22Rv1 (cell line): ENCODE measurements around the gene KAZN.

Experiments used
- ZFX ChIP-seq: fragments of 450-650 bp; IDR thresholded peaks from 2 replicates; pipeline ENCODE4 v1.6.1; 2017; ENCODE audit warnings: antibody characterized with exemption, borderline replicate concordance
- TF ChIP-seq, protein P1 (sequence below): fragments of 450-650 bp; IDR thresholded peaks from 2 replicates; pipeline ENCODE4 v1.5.1; 2017; ENCODE audit warnings: mild to moderate bottlenecking

DNA sequence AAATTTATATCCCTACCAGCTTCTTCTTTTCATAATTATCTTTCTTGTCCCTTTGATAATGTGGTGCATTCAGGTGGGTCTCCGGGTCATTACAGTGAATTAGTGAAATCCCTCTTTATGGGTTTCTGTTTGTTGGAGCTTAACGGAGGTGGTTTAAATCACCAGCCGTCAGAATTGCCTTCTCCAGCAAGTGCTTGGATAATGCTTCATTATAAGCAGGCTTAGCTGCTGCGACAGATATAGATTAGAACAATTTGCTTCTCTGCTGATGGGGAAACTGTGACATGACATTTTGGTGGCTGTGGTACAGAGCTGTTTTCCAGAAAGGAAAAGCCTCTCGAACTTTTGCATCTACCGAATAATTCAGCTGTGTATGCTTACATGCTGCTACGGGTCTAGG lies 56.9 kb downstream of the KAZN start:
- TF ChIP-seq, protein P1, sequence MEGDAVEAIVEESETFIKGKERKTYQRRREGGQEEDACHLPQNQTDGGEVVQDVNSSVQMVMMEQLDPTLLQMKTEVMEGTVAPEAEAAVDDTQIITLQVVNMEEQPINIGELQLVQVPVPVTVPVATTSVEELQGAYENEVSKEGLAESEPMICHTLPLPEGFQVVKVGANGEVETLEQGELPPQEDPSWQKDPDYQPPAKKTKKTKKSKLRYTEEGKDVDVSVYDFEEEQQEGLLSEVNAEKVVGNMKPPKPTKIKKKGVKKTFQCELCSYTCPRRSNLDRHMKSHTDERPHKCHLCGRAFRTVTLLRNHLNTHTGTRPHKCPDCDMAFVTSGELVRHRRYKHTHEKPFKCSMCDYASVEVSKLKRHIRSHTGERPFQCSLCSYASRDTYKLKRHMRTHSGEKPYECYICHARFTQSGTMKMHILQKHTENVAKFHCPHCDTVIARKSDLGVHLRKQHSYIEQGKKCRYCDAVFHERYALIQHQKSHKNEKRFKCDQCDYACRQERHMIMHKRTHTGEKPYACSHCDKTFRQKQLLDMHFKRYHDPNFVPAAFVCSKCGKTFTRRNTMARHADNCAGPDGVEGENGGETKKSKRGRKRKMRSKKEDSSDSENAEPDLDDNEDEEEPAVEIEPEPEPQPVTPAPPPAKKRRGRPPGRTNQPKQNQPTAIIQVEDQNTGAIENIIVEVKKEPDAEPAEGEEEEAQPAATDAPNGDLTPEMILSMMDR = no peak
- TF ChIP-seq ZFX = no peak
